KMS-11 (cell line): Measurements from ENCODE around the gene KIAA0513.

Experiments used
- H2AFZ ChIP-seq: fragments of 200-600 bp; sonication (generic); 2 replicates; pipeline ENCODE4 v1.6.1; 2016; ENCODE audit warnings: antibody characterized with exemption, mixed run types, low read depth
- H3K27ac ChIP-seq: fragments of 200-600 bp; sonication (generic); 2 replicates; pipeline ENCODE4 v1.6.1; 2016; ENCODE audit warnings: mild to moderate bottlenecking, mixed run types
- H3K27me3 ChIP-seq: fragments of 200-600 bp; sonication (generic); 2 replicates; pipeline ENCODE4 v1.6.1; 2017; ENCODE audit warnings: mild to moderate bottlenecking, low read depth, mixed run types, moderate library complexity; ENCODE audit not compliant: insufficient read depth
- H3K36me3 ChIP-seq: fragments of 200-600 bp; sonication (generic); 2 replicates; pipeline ENCODE4 v1.6.1; 2017; ENCODE audit warnings: mild to moderate bottlenecking, mixed run types; ENCODE audit not compliant: insufficient read depth
- H3K4me1 ChIP-seq: fragments of 200-600 bp; sonication (generic); 2 replicates; pipeline ENCODE4 v1.6.1; 2016; ENCODE audit warnings: mild to moderate bottlenecking, low read depth, mixed run types; ENCODE audit not compliant: poor library complexity, severe bottlenecking
- H3K4me2 ChIP-seq: fragments of 200-600 bp; sonication (generic); 2 replicates; pipeline ENCODE4 v1.7.0; 2016; ENCODE audit warnings: mild to moderate bottlenecking, mixed run types
- H3K4me3 ChIP-seq: fragments of 200-600 bp; sonication (generic); IDR thresholded peaks from 2 replicates; pipeline ENCODE4 v1.6.1; 2017; ENCODE audit warnings: low read depth, low read length, mixed read lengths; ENCODE audit not compliant: insufficient read depth
- H3K79me2 ChIP-seq: fragments of 200-600 bp; sonication (generic); 2 replicates; pipeline ENCODE4 v1.6.1; 2016; ENCODE audit warnings: low read depth, mixed run types; ENCODE audit not compliant: insufficient read depth
- H3K9ac ChIP-seq: fragments of 200-600 bp; sonication (generic); 2 replicates; pipeline ENCODE4 v1.6.1; 2016; ENCODE audit warnings: mild to moderate bottlenecking, mixed run types
- H4K20me1 ChIP-seq: fragments of 200-600 bp; sonication (generic); 2 replicates; pipeline ENCODE4 v1.6.1; 2016; ENCODE audit warnings: mild to moderate bottlenecking, mixed run types; ENCODE audit not compliant: insufficient read depth
- TF ChIP-seq, protein P1 (sequence below): fragments of 200-600 bp; sonication (generic); conservative IDR thresholded peaks from 2 replicates; pipeline ENCODE4 v1.6.1; 2017; ENCODE audit warnings: low read depth, mild to moderate bottlenecking, antibody characterized with exemption, low read length, moderate library complexity, mixed read lengths

Gene KIAA0513

DNA sequence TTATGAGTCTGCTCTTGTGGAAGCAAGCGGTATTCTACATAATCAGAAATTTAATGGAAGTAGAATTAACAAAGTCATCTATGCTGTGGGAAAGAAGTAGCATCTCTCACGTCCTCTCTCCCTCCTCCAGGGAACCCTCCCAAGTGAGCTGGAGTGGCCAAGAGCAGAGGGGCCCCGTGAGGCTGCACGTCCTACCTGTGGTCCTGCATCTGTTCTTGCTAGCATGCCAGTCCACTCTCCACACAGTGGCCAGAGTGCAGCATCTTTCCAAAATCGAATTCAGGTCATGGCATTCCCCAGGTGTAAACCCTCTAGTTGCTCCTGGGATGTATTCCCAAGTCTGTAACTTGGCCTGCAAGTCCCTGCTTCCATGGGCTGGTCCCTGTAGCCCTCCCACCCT is 10.1 kb downstream of the KIAA0513 start:
- no peak overlapping the region for H3K27ac ChIP-seq
- no peaks in the 10 kb centered on the region for H3K36me3 ChIP-seq
- H3K4me3 ChIP-seq, result no peak overlapping the region
- H3K4me2 ChIP-seq, result no peak overlapping the region
- TF ChIP-seq, protein P1, sequence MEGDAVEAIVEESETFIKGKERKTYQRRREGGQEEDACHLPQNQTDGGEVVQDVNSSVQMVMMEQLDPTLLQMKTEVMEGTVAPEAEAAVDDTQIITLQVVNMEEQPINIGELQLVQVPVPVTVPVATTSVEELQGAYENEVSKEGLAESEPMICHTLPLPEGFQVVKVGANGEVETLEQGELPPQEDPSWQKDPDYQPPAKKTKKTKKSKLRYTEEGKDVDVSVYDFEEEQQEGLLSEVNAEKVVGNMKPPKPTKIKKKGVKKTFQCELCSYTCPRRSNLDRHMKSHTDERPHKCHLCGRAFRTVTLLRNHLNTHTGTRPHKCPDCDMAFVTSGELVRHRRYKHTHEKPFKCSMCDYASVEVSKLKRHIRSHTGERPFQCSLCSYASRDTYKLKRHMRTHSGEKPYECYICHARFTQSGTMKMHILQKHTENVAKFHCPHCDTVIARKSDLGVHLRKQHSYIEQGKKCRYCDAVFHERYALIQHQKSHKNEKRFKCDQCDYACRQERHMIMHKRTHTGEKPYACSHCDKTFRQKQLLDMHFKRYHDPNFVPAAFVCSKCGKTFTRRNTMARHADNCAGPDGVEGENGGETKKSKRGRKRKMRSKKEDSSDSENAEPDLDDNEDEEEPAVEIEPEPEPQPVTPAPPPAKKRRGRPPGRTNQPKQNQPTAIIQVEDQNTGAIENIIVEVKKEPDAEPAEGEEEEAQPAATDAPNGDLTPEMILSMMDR, result no peak
- H3K4me1 ChIP-seq, result no peaks in the 10 kb centered on the region
- no peaks in the 10 kb centered on the region for H4K20me1 ChIP-seq
- H3K27me3 ChIP-seq, result no peaks in the 10 kb centered on the region
- H3K9ac ChIP-seq, result no peak overlapping the region
- H2AFZ ChIP-seq, result no peak overlapping the region
- H3K79me2 ChIP-seq, result no peaks in the 10 kb centered on the region

DNA sequence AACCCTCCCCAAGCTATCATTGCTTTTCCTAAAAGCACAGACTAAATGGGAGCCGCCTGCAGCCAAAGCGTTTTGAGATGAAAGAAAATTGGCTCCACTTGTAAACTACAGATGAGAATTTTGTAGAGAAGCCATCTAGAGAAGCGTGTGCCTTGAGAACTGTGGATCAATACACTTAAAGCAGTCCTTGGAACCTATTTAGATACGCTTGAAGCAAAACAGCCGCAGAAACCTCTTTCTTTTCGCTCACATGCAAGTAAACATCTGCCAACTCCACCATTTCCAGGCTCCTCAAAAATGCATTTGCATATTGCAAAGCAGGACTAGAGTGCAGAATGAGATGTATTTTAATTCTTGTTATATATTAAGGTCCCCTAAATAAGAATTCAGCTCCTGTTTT is 13.1 kb downstream of the KIAA0513 start:
- H3K79me2 ChIP-seq, result no peaks in the 10 kb centered on the region
- no peaks in the 10 kb centered on the region for H3K36me3 ChIP-seq
- no peaks in the 10 kb centered on the region for H3K4me1 ChIP-seq
- no peak overlapping the region for H3K9ac ChIP-seq
- no peak overlapping the region for H3K4me3 ChIP-seq
- H4K20me1 ChIP-seq, result no peaks in the 10 kb centered on the region
- H3K4me2 ChIP-seq, result no peak overlapping the region
- no peaks in the 10 kb centered on the region for H3K27me3 ChIP-seq
- no peak overlapping the region for H3K27ac ChIP-seq
- H2AFZ ChIP-seq, result no peak overlapping the region
- TF ChIP-seq, protein P1, result no peak

DNA sequence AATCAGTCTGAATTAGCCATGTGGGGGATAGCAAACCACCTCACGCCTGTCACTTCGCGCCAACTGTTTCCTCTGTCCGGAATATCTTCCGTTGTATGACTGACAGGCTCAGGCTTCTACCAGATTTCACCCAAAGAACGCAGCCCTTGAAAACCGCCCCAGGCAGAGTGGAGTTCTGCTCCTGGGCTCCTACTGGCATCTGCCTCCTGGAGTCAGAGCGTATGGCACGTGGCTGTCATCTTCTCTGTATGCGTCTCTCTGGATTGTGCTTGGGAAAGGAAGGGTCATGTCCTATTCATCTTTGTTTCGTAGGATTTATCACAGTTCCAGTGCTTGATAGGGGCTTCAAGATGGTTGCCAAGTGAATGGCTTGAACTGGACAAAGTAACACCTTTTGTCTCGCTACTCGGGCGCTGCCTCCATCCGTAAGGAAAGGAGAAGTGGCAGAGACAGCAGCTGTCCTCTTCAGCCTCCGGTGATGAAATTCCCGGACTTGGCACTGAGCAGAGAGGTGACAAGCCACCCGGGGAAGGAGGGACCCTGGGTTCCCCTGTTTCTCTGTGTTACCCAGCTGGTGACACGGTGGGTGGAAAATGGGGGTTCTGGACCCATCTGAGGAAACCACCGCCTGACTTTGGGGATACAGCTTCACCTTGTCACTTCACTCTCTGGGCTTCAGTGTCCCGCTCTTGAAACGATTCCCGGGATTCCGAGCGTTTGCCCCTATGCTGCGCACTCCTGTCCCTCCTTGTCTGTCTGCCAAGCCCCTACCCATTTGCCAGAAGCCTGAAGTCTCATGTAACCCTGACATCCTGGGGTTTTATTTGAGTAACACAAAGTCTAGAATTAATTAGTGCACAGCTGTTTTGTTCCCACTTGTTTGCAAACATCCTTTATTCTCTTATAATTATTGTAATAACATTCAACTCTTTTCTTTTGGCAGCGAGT is 13.9 kb downstream of the KIAA0513 start:
- Histone ChIP-seq H3K4me2 (no peak overlapping the region), H3K27ac (no peak overlapping the region), H3K9ac (no peak overlapping the region), H4K20me1 (no peaks in the 10 kb centered on the region), H3K79me2 (no peaks in the 10 kb centered on the region), H2AFZ (no peak overlapping the region), H3K36me3 (no peaks in the 10 kb centered on the region), H3K27me3 (no peaks in the 10 kb centered on the region), H3K4me3 (no peak overlapping the region), H3K4me1 (no peaks in the 10 kb centered on the region)
- TF ChIP-seq, protein P1, result no peak

DNA sequence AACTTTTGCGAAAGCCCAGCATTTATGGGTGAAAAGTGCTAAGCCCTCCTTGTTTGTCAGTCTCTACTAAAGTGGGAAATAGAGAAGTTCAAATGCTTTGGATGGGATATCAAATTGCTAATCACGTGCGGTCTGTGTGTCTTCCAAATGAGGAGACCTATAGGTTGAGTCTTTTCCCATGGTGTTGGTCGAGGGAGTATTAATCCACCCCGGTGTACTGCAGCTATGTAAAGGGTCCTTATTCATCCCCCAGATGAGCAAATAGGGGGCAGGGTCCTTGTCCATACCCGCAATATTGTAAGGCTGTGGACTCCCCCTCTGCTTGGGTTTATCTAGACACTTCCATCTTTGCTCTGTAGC is 14.6 kb downstream of the KIAA0513 start:
- Histone ChIP-seq H3K36me3 (no peaks in the 10 kb centered on the region), H3K9ac (no peak overlapping the region), H3K4me1 (no peaks in the 10 kb centered on the region), H3K79me2 (no peaks in the 10 kb centered on the region), H3K4me2 (no peak overlapping the region), H3K27me3 (no peaks in the 10 kb centered on the region), H4K20me1 (no peaks in the 10 kb centered on the region), H2AFZ (no peak overlapping the region), H3K4me3 (no peak overlapping the region), H3K27ac (no peak overlapping the region)
- TF ChIP-seq, protein P1, result no peak
